ENCODE results near the gene NCOA5. TPM values are rescaled to one million over a fixed set of nuclear protein-coding genes. Genes with fewer than 3 reads are reported as not detected.
"Not testable (repeated sequence)": the region's sequence is repeated elsewhere in the genome, so short reads cannot be mapped to it uniquely, and the experiment has no call there.

Gene NCOA5
- polyA plus RNA-seq, 4 donors = 56.9 to 63.8 (median 60.0) TPM

DNA sequence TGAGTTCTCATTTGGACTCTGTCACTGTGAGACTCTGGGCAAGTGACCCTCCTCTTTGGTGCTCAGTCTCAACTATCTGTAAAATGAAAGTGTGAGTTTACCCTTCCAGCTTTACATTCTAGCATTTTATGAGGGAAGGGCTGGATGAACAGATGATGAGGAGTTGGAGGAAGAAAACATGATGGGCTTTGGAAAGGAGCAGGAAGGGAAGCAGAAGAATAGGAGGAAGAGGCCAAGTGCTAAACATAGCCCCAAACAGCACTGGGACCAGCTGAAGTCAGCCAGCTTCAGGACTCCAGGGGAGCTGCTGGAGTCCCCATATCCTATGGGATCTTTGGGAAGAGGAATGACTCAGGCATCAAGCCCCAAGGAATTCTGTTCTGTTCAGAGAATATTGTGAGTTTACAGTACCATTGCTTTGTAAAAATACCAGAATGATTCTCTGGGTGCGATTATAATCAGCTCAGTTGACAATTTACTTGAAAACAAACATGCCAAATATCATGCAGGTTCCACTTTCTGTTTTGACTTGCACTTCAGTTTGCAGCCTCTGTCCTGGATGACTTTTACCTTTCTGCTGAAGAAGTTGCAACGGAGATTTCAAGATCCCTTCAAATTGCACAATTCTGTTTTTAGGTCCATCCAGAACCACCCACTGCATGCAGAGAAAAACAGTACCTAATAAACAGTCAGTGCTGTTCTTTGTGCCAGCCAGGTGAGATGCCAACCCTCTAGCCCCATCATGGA, 31.6 kb upstream of the NCOA5 start:
- DNase-seq (ENCODE audit: low read depth in 4 of 4, low spot score in 3 of 4) = no peak

DNA sequence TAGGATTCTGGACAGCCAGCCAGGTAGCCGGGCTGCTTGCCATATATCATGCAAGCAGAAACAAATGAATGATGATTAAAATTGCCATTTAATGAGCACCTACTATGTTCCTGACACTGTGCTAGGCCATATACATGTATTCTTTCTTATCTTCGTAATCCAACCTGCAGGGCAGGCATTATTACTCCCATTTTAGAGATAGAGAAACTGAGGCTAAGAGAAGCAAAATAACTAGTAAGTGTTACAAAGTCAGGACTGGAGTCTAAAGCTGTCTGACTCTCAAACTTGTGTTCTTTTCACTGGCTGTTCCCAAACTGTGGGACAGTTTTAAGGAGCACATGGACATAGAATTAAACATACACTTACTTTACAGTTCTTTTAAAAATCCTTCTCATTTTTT, 30.4 kb upstream of the NCOA5 start:
- no peak for DNase-seq (ENCODE audit: low read depth in 4 of 4, low spot score in 3 of 4)

DNA sequence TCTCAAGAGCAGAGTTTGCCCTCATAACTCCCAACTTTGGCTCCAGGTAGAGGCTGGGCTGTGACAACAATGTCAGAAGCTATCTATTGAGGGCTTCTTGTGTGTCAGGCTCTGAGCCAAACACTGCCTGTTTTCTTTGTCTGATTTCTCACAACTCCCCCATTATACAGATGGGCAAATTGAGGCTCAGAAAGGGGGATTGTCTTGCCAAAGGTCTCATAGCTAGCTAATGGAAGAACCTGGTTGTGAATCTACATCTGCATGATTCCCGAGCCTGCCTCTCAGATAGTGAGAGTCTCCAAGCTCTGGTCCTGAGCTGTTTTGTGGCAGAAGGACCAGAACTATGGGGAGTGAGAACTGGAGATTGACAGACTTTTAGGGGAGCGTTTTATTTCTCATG, 29.8 kb upstream of the NCOA5 start:
- no peak for DNase-seq (ENCODE audit: low read depth in 4 of 4, low spot score in 3 of 4)

DNA sequence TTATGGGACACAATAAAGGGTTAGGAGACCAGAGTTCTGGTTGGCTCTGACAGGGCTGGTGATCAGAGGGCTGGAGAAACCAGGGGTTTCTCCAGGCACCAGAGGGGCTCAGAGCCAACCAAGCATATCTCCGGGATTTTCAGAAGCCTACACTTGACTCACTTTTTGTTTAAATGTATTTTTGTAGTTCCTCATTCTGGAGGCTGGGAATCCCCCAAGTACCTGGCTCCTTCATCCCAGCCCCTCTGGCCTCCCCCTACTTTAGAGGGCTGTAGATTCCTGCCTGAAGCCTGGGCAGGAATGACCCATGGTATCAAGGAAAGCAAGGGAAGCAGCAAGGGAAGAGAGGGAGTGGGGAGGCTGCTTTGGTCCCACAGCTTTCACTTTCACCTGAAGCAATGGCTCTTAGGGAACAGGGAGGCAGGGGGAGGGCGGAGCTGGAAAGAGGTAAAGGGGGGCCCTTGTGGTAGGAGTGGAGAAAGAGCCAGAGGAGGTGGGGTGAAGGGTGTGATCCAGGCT, 29.3 kb upstream of the NCOA5 start:
- DNase-seq (ENCODE audit: low read depth in 4 of 4, low spot score in 3 of 4) = no peak

DNA sequence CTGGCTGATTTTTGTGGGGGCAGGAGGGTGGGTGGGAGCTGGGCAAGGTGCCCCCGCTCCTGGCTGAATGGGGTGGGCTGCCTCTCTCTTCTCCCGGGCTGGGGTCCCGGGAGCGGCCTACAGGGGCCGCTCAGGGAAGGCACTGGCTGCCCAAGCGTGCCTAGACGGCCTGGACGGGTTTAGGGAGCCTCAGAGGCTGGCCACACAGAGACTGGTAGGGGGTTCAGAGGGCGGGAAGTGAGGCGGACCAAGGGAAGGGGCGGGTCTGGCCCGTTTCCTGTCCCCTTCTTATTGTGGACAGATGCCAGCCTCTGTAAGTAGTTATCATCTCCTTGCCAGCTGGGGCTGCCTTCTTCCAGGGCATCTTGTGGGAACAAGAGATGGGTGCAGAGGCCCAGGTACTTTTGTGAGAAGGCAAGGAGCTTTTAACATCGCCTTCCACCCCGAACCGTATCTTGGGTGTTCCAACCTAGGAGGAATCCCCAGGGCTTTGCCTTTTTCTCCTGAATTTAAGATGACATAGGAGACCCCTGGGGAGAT, 28.8 kb upstream of the NCOA5 start:
- DNase-seq (ENCODE audit: low read depth in 4 of 4, low spot score in 3 of 4) = no peak

DNA sequence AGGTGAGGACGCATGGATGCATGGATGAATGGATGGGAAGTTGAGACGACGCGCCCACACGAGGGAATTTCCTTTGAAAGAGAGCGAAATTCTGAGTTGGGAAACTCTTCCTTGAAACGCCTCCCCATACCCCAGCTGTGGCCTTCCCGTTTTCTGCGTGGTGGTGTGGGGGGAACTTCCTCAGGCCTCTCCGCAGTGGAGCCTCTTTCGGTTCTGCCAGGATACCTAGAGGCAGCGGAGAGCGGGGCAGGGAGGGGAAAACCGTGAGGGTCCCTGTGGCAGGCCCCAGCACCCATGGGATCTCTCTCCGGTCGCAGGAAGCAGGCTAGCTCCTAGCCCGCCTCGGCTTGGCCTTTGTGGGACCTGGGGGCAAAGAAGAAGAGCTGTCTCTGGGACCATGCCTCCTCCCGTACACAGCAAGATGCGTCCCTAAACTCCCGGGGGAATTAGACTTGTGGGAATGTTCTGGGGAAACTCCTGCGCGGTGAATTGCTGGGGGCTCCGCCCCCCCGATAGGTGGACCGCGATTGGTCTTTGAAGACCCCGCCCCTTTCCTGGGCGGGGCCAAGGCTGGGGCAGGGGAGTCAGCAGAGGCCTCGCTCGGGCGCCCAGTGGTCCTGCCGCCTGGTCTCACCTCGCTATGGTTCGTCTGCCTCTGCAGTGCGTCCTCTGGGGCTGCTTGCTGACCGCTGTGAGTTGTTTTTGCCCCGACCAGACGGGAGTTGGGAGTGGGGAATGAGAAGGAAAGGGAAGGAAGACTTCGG, 28.1 kb upstream of the NCOA5 start, which contains the start of gene CD40:
Gene CD40 (plus strand): TSS at position 611 of the 764 bp plus-strand sequence. CDS start 30 bp downstream, at position 641.
- DNase-seq (ENCODE audit: low read depth in 4 of 4, low spot score in 3 of 4) = peak in 2 of 4 donors; percentile 12 to 18

DNA sequence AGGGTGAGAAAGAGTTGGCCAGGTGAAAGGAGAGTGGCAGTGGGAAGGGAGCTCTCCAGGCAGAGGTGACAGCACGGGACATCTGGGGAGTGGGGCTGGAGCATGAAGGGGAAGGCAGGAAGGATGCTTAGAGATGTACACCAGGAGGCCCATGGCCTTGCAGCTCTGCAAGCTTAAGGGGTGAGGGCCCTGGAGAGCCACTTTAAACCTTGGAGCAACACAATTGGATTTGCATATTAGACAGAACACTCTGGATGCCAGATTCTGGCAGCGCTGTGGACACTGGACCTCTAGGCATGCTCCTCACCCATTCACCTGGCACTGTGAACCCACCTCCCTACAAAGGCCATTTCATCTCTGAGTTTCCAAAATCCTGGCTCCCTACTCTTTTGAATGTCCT, 24.7 kb upstream of the NCOA5 start:
- no peak for DNase-seq (ENCODE audit: low read depth in 4 of 4, low spot score in 3 of 4)

DNA sequence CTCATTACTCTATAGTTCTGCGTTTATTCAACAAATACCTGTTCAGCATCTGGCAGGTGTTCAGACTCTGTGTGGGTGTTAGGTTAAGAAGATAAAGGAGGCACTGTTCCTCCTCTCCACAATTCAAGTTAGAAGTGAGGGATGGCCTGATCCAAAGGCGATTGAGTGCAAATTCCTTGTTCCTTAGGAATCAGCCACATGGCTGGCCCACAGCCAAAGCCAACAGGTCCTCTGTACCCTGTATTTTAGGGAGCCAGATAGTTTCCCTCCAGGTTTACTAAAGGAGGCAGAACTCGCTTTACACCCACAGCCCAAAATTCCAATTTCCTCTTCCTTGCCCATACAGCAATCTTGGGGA, 23.3 kb upstream of the NCOA5 start:
- no peak for DNase-seq (ENCODE audit: low read depth in 4 of 4, low spot score in 3 of 4)

DNA sequence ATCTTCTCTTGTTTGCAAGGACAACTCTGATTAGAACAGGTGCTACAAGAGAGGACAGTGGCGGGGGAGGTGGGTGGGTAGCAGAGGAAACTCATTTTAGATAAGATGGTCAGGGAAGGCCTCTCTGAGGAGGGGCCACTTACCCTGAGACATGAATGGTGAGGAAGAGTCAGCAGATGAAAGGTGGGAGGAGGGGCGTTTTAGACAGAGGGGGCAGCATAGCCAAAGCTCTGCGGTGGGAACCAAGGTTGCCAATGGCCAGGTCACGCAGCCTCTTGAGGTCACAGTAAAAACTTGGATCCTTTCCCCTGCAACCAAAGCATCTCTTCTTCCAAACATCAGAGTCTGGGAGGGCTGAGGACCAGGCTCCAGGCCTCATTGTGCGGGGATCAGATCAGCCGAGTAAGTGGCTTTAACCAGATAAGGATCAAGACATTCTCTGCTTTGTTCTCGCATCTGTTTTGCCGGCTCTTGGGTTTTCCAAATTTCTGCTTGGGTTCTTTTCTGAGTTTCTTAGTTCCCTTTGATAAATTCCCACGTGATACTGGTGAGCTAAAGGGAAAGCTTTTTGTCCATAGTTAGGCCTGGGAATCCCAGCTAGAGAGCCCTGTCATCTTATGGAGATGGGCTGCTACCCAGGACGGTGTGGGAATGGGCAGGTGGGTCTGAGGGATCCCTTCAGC, 22.8 kb upstream of the NCOA5 start:
- no peak for DNase-seq (ENCODE audit: low read depth in 4 of 4, low spot score in 3 of 4)

DNA sequence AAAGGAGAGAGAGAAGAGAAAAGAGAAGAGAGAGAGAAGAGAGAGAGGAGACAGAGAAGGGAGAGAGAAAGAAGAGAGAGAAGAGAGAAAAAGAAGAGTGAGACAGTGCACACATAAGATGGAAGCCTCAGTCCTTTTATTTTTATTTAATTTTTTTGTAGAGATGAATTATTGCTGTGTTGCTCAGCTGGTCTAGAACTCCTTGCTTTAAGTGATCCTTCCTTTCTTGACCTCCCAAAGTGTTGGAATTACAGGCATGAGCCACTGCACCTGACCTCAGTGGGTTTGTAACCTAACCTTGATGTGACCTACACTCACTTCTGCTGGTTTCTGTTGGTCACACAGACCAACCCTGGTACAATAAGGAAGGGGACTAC, 22.1 kb upstream of the NCOA5 start:
- no peak for DNase-seq (ENCODE audit: low read depth in 4 of 4, low spot score in 3 of 4)

DNA sequence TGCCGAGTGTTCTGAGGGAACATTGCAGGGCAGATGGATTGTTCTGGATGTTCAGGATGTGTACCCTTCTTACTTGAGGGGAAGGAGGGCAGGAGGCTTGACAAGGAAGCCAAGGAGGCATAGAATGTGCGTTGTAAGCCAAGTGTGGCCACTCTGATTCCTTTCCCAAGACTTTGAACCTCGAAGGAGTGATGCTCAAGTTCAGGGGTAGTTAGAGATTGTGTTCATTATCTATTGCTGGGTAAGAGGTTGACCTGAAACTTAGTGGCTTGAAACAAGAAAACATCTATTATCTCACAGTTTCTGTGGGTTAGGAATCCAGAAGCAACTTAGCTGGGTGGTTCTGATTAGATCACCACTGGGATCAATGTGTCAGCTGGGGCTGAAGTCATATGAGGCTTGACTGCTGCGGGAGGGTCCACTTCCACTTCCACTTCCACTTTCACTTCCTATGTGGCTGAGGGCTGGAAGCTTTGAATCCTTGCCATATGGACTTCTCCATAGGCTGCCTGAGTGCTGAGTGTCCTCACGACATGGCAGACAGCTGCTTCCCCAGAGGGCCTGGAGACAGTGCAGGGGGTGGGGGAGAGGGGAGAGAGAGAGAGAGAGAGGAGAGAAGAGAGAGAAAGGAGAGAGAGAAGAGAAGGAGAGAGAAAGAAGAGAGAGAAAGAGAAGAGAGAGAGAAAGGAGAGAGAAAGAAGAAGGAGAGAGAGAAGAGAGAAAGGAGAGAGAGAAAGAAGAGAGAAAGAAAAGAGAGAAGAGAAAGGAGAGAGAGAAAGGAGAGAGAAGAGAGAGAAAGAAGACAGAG, 21.5 kb upstream of the NCOA5 start:
- no peak for DNase-seq (ENCODE audit: low read depth in 4 of 4, low spot score in 3 of 4)

DNA sequence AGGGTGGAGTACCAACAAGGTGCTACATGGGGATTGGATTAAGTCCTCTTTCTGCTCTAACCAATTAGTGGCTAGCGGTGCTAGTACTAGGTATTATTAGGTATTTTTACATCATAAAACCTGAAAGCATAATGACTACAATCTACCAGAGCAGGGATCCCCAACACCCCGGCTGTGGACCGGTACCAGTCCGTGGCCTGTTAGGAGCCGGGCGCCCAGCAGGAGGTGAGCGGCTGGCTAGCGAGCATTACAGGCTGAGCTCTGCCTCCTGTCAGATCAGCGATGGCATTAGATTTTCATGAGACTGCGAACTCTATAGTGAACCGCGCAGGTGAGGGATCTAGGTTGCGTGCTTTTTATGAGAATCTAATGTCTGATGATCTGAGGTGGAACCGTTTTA, 19.2 kb upstream of the NCOA5 start:
- DNase-seq (ENCODE audit: low read depth in 4 of 4, low spot score in 3 of 4) = no peak

DNA sequence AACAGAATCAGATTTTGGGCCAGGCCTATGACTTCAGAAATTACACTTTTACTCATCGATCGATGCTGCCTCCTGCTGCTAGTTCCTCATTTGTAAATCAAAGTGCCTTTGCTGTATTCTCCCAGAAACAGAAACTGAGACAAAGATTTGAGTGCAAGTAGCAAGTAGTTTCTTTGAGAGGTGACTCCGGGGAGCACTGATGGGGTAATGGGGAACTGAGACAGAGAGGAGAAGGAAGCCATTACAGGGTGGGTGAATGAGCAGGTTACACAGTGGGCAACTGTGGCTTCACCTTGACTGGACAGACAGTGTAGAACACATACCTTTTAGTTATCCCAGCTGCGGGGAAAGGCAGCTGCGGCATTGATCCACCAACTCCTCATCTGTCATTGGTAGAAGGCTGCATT, 18.7 kb upstream of the NCOA5 start:
- no peak for DNase-seq (ENCODE audit: low read depth in 4 of 4, low spot score in 3 of 4)

DNA sequence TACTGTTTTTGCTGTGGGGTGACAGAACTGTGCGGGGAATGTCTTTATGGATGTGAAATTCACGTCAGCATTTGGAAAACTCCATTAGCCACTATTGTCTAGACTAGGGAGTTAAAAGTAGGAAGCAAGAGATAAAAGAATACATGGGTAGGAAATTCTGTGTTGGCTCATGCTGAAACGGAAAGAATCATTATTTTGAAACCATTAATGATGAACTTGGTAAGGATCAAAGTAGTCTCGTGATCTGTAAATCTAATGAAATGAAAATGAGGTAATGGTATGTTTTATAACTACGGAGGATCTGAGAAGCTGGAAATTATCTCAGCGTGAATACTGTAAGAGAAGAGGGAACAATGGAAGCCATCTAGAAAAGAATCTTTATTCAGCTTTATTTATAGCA, 17.3 kb upstream of the NCOA5 start:
- no peak for DNase-seq (ENCODE audit: low read depth in 4 of 4, low spot score in 3 of 4)

DNA sequence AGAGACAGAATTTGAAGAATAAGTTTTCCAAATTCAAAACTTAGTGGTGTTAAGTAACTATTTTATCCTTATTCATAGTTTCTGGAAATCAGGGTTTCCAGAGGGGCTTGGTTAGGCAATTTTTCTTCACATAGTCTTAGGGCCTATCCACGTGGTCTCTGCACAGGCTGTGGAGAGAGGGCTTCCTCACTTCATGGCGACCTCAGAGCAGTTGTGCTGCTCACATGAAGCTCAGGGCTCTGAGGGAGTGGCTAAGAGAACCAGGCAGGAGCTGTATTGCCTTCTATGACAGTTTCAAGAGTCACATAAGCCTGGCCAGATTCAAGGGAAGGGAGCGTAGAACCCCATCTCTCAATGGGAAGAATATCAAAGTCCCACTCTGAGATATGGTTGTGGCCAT, 14.5 kb upstream of the NCOA5 start:
- no peak for DNase-seq (ENCODE audit: low read depth in 4 of 4, low spot score in 3 of 4)

DNA sequence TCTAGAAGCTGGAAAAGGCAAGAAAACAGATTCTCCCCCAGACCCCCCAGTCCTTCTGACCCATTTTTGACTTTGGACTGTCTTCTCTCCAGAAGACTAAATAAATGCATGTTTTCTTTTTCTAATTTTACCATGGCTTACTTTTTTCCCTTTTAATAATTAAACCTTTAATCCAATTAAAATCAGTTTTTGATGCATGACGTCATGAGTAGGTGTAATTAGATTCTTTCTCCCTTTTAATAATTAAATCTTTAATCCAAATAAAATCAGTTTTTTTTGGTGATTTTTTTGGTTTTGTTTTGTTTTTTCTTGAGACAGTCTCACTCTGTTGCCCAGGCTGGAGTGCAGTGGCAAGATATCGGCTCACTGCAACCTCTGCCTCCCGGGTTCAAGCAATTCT, 13.2 kb upstream of the NCOA5 start:
- DNase-seq (ENCODE audit: low read depth in 4 of 4, low spot score in 3 of 4) = no peak

DNA sequence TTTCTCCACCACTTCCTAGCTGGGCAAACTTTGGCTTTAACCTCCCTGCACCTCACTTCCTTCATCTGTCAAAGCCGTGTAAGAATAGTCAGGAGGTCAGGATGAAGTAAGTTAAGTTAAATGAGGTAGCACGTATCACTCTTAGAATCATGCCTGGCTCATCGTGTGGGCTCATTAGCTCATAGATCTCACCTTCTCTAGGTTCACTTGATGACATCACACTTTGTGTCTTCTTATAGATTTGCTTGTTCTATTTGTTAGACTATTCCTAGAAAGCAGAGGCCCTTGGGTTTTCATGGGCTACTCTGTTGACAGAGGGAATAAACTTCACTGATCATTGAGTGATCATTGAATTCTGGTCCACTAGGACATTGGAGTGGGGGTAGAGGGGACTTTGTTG, 12.2 kb upstream of the NCOA5 start:
- DNase-seq (ENCODE audit: low read depth in 4 of 4, low spot score in 3 of 4) = no peak

DNA sequence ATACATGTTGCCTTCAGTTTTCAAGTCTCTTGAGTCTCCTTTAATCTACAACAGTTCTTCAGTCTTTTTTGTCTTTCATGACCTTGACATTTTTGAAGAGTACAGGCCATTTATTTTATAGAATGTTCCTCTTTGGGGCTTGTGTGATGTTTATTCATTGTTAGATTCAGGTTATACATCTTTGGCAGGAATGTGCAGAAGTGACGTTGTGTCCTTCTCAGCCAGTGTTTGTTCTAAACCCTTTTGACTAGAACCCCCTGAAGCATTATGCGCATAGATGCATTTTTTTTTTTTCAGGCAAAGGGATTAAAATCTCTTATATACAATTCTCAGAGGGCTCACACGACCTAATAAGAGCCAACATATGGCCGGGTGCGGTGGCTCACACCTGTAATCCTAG, 11.2 kb upstream of the NCOA5 start:
- DNase-seq (ENCODE audit: low read depth in 4 of 4, low spot score in 3 of 4) = no peak

DNA sequence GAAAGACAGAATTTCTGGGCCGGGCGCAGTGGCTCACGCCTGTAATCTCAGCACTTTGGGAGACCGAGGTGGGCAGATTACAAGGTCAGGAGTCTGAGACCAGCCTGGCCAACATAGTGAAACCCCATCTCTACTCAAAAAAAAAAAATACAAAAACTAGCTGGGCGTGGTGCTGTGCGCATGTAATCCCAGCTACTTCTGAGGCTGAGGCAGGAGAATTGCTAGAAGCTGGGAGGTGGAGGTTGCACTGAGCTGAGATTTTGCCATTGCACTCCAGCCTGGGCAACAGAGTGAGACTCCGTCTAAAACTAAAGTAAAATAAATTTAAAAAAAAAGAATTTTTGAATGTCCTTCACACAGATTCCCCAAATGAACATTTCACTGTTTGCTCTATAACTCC, 10.7 kb upstream of the NCOA5 start:
- DNase-seq (ENCODE audit: low read depth in 4 of 4, low spot score in 3 of 4) = not testable (repeated sequence)

DNA sequence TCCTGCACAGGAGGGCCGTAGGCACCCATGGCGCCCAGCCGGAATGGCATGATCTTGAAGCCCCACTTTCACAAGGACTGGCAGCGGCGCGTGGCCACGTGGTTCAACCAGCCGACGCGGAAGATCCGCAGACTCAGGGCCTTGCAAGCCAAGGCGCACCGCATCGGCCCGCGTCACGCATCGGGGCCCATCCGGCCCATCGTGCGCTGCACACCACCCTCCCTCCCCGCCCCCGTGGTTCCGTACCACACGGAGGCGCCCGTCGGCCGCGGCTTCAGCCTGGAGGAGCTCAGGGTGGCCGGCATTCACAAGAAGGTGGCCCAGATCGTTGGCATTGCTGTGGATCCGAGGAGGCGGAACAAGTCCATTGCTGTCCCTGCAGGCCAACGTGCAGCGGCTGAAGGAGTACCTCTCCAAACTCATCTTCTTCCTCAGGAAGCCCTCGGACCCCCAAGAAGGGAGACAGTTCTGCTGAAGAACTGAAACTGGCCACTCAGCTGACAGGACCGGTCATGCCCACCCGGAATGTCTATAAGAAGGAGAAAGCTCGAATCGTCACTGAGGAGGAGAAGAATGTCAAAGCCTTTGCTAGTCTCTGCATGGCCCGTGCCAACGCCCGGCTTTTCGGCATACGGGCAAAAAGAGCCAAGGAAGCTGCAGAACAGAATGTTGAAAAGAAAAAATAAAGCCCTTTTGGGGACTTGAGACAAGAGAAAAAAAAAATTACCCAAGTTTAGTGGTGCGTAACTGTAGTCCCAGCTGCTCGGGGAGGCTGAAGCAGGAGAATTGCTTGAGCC, 9.9 kb upstream of the NCOA5 start:
- DNase-seq (ENCODE audit: low read depth in 4 of 4, low spot score in 3 of 4) = no peak

Measured in right renal pelvis (tissue), 4 donors.